ENCODE results near the gene VSX1.
A peak's percentile ranks its signal among the peaks of the same experiment; 100 is the strongest.

Gene VSX1

GRCh38 chr20:25065072-25065624 is 16.8 kb downstream of the VSX1 start:
- DNase-seq, result no peak

DNA sequence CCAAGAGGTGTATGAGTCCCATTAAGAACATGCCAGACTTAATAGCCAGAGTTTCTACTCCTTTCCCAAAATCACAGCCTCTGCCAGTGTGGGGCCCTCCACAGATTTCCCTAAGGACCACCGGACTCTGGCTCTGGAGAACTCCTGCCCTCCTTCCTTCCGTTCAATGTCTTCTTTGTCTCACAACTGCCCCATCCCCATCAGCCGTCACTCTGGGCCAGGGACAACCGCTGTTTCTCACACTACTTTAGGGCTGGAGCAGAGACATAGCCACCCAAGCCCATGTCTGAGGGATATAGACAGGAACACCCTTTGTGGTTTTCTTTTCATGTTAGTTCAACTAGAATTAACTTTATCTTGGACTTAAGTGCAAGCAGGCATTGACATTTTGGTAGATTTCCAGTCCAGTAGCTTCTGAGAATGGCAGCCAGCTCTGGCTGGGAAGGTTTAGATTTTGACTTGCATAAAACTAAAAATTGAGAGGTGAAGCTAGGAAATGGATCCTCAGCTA is 17.3 kb downstream of the VSX1 start:
- no peak for DNase-seq

GRCh38 chr20:25063981-25064380 is 18.0 kb downstream of the VSX1 start:
- no peak for DNase-seq

DNA sequence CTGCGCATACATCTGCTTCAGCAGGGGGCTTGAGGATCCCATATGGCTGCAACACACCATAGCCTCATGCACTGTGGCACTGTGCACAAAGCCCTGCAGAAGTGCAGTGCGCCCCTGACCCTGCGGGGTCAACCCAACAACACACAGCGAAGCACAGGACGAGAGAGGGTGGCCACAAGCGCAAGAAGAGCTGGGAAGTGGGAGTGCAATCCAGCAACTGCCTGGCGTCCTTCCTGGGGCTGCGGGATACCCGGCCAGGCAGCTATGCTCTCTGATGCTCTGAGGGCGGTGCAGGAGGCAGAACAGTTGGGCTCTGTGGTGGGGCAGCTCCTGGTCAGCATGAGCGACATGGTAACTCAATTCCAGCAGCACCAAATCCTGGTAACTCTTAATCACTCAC is 18.4 kb downstream of the VSX1 start:
- DNase-seq, result no peak

GRCh38 chr20:25062841-25063240 is 19.1 kb downstream of the VSX1 start:
- DNase-seq, result no peak

DNA sequence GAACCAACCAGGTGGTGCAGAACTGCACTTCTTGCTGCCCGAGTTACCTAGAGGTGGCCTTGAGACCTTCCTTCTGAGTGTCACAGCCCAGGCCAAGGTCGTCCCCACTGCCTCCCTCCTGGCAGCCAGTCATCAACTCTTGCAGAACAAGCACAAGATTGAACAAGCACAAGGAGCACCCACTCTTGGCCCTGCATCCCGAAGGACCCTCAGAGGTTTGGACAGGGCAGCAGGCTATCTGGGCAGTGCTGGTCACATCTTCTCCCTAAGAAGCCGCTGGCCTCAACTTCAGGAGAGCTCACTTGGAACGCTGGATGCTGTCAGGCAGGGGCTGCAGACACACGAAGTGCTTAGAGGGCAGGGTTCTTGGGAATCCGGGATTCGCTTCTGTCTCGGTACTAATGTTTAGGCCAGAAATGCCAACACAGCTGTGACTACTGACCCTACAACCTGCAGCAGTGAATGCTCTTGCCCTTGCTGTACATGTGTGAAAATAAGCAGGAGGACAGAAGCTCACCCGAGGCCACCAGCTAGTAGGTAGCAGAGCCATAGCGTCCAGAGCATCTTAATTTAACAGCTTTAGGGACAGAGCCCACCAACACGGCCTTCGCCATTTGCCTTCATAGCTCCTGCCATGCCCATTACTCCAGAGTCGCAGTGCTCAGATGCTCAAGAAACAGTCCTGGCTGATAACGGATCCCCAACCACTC is 20.0 kb downstream of the VSX1 start:
- DNase-seq, result no peak

- DNase-seq, result no peak
These were observed 20.7 kb downstream of the VSX1 start for GRCh38 chr20:25061103-25061799.

DNA sequence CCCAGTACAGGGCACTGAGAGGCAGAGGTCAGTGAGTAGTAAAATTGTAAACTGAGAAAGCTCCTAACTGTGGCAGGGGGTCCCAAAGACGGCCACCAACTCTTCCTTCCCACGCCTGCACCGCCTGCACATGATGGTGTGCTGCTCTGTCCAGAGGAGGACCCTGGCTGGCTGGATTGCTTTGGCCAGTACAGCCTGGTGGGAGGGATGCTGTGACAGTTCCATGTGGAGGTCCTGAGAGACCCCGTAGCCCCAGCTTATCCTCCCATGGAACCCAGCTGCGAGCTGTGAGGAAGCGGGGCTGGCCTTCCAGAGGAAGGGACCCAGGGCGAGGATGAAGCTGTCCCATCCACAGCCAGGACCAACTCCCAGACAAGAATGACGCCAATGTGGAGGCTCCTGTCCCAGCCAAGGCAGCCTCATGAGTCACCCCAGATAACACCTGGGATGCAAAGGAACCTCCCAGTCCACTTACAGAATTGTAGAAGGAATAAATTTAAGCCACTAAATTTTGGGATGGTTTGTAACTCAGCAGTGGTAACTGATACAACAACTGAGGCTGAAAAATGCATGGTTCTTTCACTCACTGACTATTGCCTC is 22.0 kb downstream of the VSX1 start:
- DNase-seq, result no peak

DNA sequence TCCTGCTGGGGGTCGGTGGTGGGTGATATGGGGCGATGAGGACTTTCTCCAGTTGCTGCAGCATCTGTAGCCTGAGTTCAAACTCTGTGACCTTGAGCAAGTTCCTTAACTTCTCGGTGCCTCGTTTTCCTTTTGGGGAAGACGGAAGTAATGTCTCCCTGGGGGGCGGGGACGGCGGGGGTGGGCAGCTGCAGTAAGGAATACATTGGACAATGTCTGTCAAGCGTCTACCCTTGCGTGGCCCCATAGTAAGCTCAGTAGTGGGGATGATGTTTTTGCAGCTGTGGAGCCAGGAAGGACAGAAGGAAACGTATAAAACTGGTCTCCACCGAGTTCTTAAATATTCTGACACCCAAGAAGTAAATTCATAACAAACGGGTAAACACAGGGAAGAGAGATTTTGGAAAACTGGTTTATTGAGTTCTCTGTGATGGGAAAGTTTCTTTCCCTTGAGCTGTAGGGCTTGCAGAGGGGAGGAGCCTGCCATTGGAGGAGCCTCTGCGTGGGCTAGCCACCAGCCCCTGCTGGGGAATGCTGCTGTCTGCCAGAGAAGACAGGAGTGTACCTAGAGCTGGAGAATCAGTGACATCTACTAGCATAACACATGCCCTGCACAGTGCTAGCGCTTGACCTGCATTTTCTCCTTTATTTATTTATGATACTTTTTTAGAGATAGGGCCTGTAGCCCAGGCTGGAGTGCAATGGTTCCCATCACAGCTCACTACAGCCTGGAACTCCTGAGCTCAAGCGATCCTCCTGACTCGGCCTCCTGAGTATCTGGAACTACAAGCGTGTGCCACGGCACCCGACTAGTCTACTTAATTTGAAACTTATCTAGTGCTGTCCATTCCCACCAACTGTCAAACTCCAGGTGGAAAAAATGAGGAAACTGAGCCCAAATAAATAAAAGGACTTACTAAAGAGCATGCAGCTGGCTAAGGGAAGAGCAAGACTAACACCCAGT is 22.8 kb downstream of the VSX1 start:
- DNase-seq, result no peak

GRCh38 chr20:25058051-25058846 is 23.7 kb downstream of the VSX1 start, which contains the start of gene ACSS1:
Gene ACSS1 (minus strand): TSS chr20:25058139. CDS start chr20:25058102, 37 bp downstream.
- peak; percentile 21 for DNase-seq

DNA sequence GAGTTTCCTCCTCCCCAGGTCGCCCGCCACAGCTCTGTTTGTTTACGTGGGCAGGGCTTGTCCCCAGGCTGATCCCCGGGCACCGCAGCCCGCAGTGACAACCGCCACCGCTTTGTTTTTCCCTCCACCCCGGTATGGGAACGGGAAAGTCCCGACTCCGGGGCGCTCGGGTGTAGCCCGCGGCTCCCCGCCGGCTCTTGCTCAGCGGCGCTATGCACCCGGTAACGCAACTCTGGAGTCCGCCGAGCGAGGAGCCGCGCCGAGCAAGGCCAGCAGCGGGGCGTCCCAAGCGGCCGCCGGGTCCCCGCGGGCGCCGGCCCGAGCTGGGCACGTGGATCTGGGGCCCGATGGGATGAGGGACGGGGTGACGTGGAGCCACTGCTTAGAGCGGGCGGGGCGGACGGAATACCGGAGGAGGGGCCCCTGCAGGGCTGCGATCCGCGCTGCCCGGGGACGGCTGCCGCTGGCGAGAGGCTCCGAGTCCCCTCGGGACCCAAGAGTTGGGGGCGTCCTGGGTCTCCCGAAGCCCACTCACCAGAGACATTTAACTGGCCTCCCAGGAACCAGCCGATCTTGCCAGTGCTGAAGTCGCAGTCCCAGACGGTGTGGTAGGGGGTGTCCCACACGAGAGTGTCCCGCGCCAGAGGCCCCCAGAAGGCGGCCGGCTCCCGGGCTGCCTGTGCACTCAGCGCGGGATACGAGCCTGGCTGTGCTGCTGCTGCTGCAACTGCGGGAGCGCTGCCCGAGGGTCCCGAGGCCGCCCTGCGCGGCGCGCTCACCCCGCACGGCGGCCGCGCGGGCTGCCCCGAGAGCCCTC is 24.5 kb downstream of the VSX1 start:
- peak; percentile 49 for DNase-seq

- no peak for DNase-seq
These were observed 25.2 kb downstream of the VSX1 start for GRCh38 chr20:25056690-25057233.

GRCh38 chr20:25055711-25056495 is 26.0 kb downstream of the VSX1 start:
- no peak for DNase-seq

- no peak for DNase-seq
These were observed 26.8 kb downstream of the VSX1 start for GRCh38 chr20:25054995-25055629.

GRCh38 chr20:25054096-25054820 is 27.7 kb downstream of the VSX1 start:
- no peak for DNase-seq

GRCh38 chr20:25053255-25054031 is 28.5 kb downstream of the VSX1 start:
- peak; percentile 34 for DNase-seq
